Motor neuron (in vitro differentiated cells): ENCODE data around the gene ZNF324B. TPM values are rescaled to one million over a fixed set of nuclear protein-coding genes. Genes with fewer than 3 reads are reported as not detected.
"Not testable (repeated sequence)": the region's sequence is repeated elsewhere in the genome, so short reads cannot be mapped to it uniquely, and the experiment has no call there.

Experiments
- ATAC-seq, 8 experiments: fragments of 200-7000 bp; cut with Tn5 transposase; replicated peaks in 6 of 8; 2 replicates each; pipeline ENCODE4 v1.8.0; 2021; ENCODE audit warnings: mild to moderate bottlenecking in 8 of 8, moderate library complexity in 8 of 8
- H3K27ac ChIP-seq, 2 donors: fragments of 250-450 bp; sonication (Bioruptor Pico); 2 replicates each; pipeline ENCODE4 v1.9.0; 2021; ENCODE audit warnings: antibody characterized with exemption in 2 of 2, mild to moderate bottlenecking in 2 of 2, moderate library complexity in 1 of 2
- H3K4me1 ChIP-seq, 2 donors: fragments of 250-450 bp; sonication (Bioruptor Pico); replicated peaks in 1 of 2; 2 replicates each; pipeline ENCODE4 v1.6.1; 2021; ENCODE audit warnings: antibody characterized with exemption in 2 of 2, mild to moderate bottlenecking in 2 of 2, moderate library complexity in 1 of 2
- H3K4me3 ChIP-seq, 5 donors: fragments of 250-450 bp; sonication (Bioruptor Pico); 2 replicates each; pipeline ENCODE4 v1.9.0; 2021; ENCODE audit warnings: antibody characterized with exemption in 5 of 5, mild to moderate bottlenecking in 5 of 5, moderate library complexity in 4 of 5
- WGBS, 10 experiments: fragments of 450-650 bp; shearing (Covaris generic); methylation state at CpG; one replicate each; pipeline ENCODE4 v1.0.0; 2022; 5-methylcytosine and 5-hydroxymethylcytosine counted together
- in situ Hi-C, 9 experiments: fragments of 400-800 bp; cut with MboI; loops; one replicate each; pipeline ENCODE4 v1.15.0; 2021; ENCODE audit warnings: low sequenced_read_pairs in 9 of 9, low pct_unique_long_range_greater_than_20kb in 2 of 9; ENCODE audit not compliant: unreplicated experiment in 9 of 9
- total RNA-seq, 8 experiments: library from RNA; unstranded; fragments of 300-600 nt; gene quantifications; 2 replicates each; pipeline versions ENCODE4 v1.2.3 to v1.2.4, GENCODE V29; 2022

Gene ZNF324B
- total RNA-seq, 8 experiments from 2014 or later = 7.3 to 14.5 (median 10.5) TPM

DNA sequence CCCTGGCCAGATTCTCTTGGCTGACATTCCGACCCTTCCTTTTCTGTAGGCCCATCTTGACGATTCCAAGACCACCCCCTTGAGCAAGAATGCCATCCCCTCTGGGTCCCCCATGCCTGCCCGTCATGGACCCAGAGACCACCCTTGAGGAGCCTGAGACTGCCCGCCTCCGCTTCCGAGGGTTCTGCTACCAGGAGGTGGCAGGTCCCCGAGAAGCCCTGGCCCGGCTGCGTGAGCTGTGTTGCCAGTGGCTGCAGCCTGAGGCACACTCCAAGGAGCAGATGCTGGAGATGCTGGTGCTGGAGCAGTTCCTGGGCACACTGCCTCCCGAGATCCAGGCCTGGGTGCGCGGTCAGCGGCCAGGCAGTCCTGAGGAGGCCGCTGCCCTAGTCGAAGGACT is 25.7 kb downstream of the ZNF324B start:
- in situ Hi-C loops = no loop called here
- 40 to 100% (median 81%) methylated on average over 1 to 3 of the region's 15 CpGs; no CpG with 5 or more reads in 5 of the 10 experiments for WGBS, 10 experiments
- no peak for ATAC-seq
- Histone ChIP-seq H3K4me1 (peaks cover 14 to 18% of the 10 kb centered on the region in 2 donors), H3K27ac (peak overlapping the region; percentile 88 to 95), H3K4me3 (peak overlapping the region in 4 of 5 donors; percentile 45 to 53 (median 50))

DNA sequence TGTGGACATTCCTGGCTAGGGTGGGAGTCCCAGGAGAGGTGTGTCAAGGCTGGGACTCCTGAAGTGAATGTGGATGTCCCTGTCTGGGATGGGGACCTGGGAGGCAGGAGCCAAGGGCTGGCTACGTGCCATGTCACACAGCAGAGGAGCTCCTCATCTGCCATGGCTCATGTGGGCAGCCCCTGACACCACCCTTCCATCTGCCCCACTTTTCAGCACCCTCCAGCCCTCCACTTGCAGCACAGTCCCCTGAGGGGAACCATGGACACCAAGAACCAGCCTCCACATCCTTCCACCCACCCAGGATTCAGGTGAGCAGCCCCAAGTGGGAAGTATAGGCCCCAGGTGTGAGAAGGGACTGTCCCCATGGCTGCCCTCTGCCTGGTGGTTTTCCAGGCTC is 26.4 kb downstream of the ZNF324B start:
- Histone ChIP-seq H3K4me1 (peaks cover 14 to 18% of the 10 kb centered on the region in 2 donors), H3K4me3 (no peak overlapping the region), H3K27ac (no peak overlapping the region)
- WGBS, 10 experiments = 100% methylated on average over 1 of the region's 1 CpG; no CpG with 5 or more reads in 9 of the 10 experiments
- no peak for ATAC-seq
- in situ Hi-C loops = no loop called here

DNA sequence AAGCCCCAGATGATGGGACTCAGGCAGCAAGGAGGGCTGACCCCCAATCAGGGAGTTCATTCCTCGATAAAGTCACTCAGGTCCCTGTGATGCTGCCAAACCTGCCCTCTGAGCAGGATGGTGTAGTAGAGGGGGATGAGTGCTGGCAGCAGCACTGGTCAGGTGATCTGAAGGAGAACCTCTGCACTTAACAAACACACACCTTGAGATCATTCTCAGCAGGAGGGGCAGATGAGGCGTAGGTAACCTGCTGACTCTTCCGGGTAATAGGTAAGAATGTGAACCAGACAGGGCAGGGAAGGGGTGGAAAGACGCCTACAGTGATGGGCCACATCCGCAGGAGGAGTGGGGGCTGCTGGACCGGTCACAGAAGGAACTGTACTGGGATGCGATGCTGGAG is 27.9 kb downstream of the ZNF324B start:
- WGBS, 10 experiments = 0 to 100% (median 60%) methylated on average over 1 of the region's 7 CpGs; no CpG with 5 or more reads in 5 of the 10 experiments
- no peak overlapping the region for H3K4me3 ChIP-seq
- ATAC-seq = no peak
- H3K27ac ChIP-seq = no peak overlapping the region
- in situ Hi-C loops = no loop called here
- peaks cover 14 to 18% of the 10 kb centered on the region in 2 donors for H3K4me1 ChIP-seq

DNA sequence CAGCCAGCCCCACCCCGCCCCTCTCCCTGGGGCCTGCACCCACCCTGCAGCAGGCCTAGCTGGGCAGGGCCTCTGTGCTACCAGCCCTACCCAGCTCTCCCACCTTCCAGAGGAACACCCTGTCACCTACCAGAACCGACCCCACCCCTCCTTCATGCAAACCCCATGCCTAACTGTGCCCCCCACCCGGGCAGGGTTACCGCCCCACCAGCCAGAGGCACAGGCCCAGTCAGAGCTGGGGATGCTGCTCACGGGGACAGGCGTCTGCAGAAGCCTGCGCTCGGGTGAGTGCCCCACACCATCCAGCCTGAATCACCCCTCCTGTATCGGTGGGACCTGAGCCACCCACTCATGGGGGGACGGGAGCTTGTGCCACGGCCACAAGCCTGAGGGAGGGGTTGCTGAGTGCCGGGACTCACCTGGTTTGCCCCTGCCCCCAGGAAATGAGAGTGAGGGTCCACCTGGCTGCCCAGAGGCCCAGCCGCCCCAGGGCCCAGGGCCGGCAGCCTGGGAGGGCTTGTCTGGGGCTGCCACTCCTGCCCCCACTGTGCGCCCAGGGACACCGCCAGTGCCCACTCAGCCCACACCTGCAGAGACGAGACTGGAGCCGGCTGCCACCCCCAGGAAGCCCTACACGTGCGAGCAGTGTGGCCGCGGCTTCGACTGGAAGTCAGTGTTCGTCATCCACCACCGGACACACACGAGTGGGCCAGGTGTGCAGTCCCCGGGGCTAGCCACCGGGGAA is 28.5 kb downstream of the ZNF324B start:
- 80 to 90% methylated on average over 2 to 3 of the region's 28 CpGs; no CpG with 5 or more reads in 8 of the 10 experiments for WGBS, 10 experiments
- Histone ChIP-seq H3K27ac (no peak overlapping the region), H3K4me1 (peaks cover 14 to 17% of the 10 kb centered on the region in 2 donors), H3K4me3 (no peak overlapping the region)
- in situ Hi-C loops = no loop called here
- no peak for ATAC-seq

DNA sequence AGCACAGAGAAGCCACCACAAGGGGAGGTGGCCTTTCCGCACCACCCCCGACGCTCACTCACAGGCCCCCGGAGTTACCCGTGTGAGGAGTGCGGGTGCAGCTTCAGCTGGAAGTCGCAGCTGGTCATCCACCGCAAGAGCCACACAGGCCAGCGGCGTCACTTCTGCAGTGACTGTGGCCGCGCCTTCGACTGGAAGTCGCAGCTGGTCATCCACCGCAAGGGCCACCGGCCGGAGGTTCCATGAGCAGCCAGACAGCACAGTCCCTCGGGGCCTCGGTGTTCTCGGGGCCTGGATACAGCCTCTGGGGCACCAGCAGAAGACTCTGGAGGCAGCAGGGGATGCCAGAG is 29.0 kb downstream of the ZNF324B start:
- H3K27ac ChIP-seq = no peak overlapping the region
- no peak for ATAC-seq
- 95 to 100% methylated on average over 1 to 7 of the region's 20 CpGs; no CpG with 5 or more reads in 8 of the 10 experiments for WGBS, 10 experiments
- peaks cover 9 to 12% of the 10 kb centered on the region in 2 donors for H3K4me1 ChIP-seq
- in situ Hi-C loops = no loop called here
- H3K4me3 ChIP-seq = no peak overlapping the region

DNA sequence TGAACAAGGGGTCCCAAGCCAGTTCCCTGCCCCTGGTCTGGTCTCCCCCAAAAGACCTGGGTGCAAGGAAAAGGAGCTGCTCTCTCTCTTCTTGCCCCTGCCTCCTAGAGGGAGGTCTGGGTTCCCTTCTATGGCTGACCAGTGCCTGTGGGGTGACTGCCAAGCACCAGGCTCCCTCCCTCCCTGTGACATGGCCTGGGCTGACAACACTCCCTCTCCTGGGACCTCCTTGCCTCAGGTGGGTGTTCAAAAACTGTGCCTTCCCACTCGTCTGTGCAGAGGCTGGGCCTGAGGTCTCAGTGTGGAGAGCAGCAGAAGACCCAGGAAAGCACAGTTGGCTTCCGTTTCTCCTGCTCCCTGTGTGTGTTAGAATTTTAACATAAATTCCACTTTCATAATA is 29.4 kb downstream of the ZNF324B start:
- in situ Hi-C loops = no loop called here
- 100% methylated on average over 1 of the region's 2 CpGs; no CpG with 5 or more reads in 8 of the 10 experiments for WGBS, 10 experiments
- H3K27ac ChIP-seq = no peak overlapping the region
- H3K4me3 ChIP-seq = no peak overlapping the region
- H3K4me1 ChIP-seq = peaks cover 9 to 12% of the 10 kb centered on the region in 2 donors
- ATAC-seq = no peak

DNA sequence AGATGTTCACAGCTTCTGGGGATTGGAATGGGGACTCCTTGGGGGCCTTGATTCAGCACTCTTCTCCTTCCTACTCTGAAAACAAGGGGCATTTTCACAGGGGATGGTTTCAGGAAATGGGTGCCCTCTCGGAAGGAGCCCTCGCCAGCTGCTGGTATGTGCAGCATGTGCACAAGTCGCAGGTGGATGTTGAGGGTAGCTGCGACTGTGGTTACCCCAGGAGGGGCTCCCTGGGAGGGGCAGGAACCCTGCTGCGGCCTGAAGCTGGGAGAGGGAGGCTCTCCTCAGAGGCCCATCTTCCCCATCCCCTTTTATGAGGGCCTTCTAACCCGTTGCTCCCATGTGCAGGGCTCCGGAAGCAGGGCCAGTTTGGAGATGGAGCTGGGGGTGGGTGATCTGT is 30.9 kb downstream of the ZNF324B start:
- Histone ChIP-seq H3K4me1 (peaks cover under 1 to 3% of the 10 kb centered on the region in 2 donors), H3K27ac (no peak overlapping the region), H3K4me3 (no peak overlapping the region)
- WGBS, 10 experiments = 20 to 100% (median 79%) methylated on average over 1 to 6 of the region's 7 CpGs; no CpG with 5 or more reads in 6 of the 10 experiments
- in situ Hi-C loops = no loop called here
- ATAC-seq = no peak

DNA sequence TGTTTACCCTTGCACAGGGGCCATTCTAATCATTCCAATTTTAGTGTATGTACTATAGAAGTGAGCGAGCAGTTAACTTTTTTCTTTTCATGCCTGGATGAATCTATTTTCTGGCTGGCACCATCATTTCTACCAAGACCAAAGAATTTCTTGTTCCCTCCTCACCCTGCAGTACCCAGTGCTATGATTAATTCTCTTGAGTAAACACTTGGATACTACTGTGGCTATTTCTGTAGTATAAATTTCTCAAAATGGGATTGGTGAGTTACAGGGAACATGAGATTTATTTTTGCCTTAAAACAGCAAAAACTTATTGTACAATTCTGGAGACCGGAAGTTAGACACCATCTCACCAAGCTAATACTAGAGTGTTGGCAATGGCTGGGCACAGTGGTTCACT is 32.4 kb downstream of the ZNF324B start:
- in situ Hi-C loops = no loop called here
- ATAC-seq = no peak
- H3K4me3 ChIP-seq = no peak overlapping the region
- no peaks in the 10 kb centered on the region for H3K4me1 ChIP-seq
- no peak overlapping the region for H3K27ac ChIP-seq
- 80 to 100% (median 100%) methylated on average over 1 to 2 of the region's 2 CpGs; no CpG with 5 or more reads in 3 of the 10 experiments for WGBS, 10 experiments

DNA sequence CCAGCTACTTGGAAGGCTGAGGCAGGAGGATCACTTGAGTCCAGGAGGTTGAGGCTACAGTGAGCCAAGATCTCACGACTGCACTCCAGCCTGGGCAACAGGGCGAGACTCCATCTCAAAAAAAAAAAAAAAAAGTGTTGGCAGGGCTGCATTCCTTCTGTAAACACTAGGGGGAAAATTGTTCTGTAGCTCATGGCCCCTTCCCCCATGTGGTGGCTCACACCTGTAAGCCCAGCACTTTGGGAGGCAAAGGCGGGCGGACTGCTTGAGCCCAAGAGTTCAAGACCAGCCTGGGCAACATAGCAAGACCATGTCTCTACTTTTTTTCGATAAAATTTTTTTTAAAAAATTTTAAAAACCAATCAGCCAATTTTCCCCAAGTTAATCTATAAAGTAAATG is 32.9 kb downstream of the ZNF324B start:
- H3K4me1 ChIP-seq, H3K4me3 ChIP-seq, in situ Hi-C loops, ATAC-seq, H3K27ac ChIP-seq: not testable (repeated sequence)
- 73 to 100% (median 100%) methylated on average over 1 to 5 of the region's 5 CpGs; no CpG with 5 or more reads in 1 of the 10 experiments for WGBS, 10 experiments

DNA sequence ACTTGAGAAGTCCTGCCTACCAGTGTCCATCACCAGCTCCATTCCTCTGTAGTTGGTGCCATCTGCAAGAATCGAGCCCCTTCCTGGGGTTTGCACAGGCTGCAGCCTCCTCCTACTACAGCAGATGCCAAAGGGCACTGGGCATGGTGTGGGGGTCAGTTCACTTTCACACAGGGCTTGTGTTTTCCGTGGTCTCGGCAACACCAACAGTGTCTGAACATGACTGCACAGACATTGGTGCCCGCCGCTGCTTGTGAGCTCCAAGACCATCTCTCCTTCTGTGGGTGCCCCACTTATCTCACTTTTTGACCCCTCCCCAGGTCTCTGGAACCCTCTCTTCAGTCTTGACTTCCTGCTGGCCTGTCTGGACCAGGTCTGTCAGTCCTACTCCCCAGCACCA is 40.0 kb downstream of the ZNF324B start:
- ATAC-seq = no peak
- Histone ChIP-seq H3K4me3 (no peak overlapping the region), H3K27ac (no peak overlapping the region), H3K4me1 (no peaks in the 10 kb centered on the region)
- in situ Hi-C loops = no loop called here
- 60 to 100% (median 80%) methylated on average over 1 to 5 of the region's 5 CpGs; no CpG with 5 or more reads in 3 of the 10 experiments for WGBS, 10 experiments

DNA sequence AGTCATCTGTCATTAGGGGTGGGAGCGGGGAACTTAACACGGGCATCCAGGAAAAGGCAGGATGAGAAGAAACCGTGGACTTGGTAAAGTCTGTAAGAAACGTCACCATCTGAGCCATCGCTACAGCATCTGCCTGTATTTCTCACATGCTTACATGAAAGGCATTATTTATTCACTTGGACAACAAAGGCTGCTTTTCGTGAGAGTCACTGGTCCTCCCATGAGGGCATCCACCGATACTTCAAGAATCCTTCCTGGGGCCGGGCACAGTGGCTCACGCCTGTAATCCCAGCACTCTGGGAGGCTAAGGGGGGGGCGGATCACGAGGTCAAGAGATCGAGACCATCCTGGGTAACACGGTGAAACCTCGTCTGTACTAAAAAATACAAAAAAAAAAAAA is 40.8 kb downstream of the ZNF324B start:
- H3K4me3 ChIP-seq = no peak overlapping the region
- in situ Hi-C loops = no loop called here
- H3K4me1 ChIP-seq = no peaks in the 10 kb centered on the region
- 71 to 96% (median 83%) methylated on average over 2 to 7 of the region's 14 CpGs; no CpG with 5 or more reads in 2 of the 10 experiments for WGBS, 10 experiments
- no peak for ATAC-seq
- no peak overlapping the region for H3K27ac ChIP-seq

DNA sequence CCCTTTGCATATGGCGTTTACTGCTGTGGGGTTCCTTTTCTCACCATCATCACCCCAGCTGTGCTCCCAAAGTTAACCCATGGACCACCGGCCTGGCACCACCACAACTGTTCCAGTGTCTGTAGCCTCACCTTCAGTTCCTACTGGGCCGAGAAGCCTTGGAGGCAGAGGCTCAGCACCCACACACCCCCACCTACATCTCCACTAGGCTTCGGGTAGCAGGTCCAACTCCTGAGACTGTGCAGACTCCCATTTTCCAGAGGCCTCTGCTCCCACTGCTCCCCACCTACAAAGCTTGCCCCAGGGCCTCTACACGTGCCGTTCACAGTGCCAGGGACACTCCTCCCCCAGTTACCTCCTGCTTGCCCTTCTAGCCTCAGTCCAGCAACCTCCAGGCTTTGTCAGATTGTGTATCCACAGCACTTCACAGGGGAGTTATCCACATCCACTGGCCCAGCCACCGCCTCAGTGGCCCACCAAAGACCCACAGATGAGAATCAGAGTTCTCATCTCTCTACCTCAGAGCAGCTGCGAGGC is 46.3 kb downstream of the ZNF324B start:
- Histone ChIP-seq H3K4me3 (no peak overlapping the region), H3K4me1 (peaks cover 13 to 17% of the 10 kb centered on the region in 2 donors), H3K27ac (no peak overlapping the region)
- ATAC-seq = no peak
- in situ Hi-C loops = no loop called here
- 71 to 100% (median 88%) methylated on average over 1 to 4 of the region's 8 CpGs; no CpG with 5 or more reads in 7 of the 10 experiments for WGBS, 10 experiments

DNA sequence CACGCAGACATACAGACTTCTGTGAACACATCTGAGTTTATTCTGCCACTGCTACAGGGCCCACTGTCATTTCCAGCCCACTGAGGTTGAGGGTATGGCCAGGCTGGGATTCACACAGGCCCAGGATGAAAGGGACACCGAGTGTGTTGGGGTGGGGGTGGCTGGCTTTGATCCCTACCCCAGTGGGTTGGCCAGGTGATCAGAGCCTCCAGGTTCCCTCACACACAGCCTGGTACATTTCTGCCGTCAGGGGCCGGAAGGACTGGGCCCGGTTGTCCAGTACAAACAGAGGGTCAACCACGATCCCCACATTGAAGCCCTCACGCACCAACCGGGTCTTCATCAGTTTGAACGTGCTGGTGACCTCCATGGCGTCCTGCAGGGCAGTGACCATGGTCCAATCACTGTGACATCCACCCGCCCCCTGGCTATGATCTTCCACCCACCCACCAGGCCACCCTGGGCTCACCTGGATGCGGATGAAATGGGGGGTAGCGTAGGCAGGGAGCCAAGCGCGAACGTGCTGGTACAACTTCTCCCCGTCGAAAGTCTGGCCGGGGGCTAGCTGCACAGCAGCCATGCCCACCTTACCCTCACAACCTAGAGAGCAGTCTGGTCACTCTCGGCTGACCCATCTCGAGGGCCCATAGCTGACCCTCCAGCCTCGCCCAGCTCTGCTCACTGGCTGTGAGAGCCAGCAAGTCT is 47.0 kb downstream of the ZNF324B start:
- ATAC-seq = peak in 1 of 8 experiments; percentile 6
- in situ Hi-C loops = no loop called here
- 0 to 100% (median 49%) methylated on average over 1 to 4 of the region's 22 CpGs; no CpG with 5 or more reads in 4 of the 10 experiments for WGBS, 10 experiments
- H3K4me1 ChIP-seq = peaks cover 13 to 17% of the 10 kb centered on the region in 2 donors
- no peak overlapping the region for H3K27ac ChIP-seq
- peak overlapping the region; percentile 46 to 58 (median 55) for H3K4me3 ChIP-seq
